Glomerular endothelial cell (primary cell): ENCODE data around the gene MTFR1L. TPM values are rescaled to one million over a fixed set of nuclear protein-coding genes. Genes with fewer than 3 reads are reported as not detected.
"Not testable (repeated sequence)": the region's sequence is repeated elsewhere in the genome, so short reads cannot be mapped to it uniquely, and the experiment has no call there.

Source experiments
- DNase-seq: peaks from one replicate; pipeline ENCODE4 v3.0.0-alpha.2; 2011; ENCODE audit warnings: low read depth, low spot score; ENCODE audit errors: extremely low read depth
- total RNA-seq: library from RNA; depleted of rRNA; stranded (reverse); fragments of >200 nt; gene quantifications from 2 replicates; pipeline ENCODE4 v1.2.3, GENCODE V29; 2015

MTFR1L gene
- total RNA-seq, 1 donor from 2014 or later = 39.0 TPM

DNA sequence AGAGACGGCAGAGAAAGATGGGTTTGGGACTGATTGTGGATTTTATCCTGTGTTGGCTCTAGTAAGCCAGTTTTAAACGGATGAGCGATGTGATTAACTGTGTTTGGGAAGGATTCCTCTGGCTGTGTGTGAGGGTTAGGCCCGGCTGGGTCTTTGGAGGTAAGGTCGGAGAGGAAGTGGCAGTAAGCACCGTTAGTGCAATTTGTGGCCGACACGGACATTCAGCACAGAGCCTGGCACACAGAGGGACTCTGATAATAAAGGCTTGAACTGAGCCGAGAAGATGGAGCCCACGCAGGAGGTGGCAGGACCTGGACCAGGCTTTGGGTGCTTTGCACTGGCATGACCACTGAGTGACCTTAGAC is 1.3 kb downstream of the MTFR1L start:
- DNase-seq = no peak

DNA sequence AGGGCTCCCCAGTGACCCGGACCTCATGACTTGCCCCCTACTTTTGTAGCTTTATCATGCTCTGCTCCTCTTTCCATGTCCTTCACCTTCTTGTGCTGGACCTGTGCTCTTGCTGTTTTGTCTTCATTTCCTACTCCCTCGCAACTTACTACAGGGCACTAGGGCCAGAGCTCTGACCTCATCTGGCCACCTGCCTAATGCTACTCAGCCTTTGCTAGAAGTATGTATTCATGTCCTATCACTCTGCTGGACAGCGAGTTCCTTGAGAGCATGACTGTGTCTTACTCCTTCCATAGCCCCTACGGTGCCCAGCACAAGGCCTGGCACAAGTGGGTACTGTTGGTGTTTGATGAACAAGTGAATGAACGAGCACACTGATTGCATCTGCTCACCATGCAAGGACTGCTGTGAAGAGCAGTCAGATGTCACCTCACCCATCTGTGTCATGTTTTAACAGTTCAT is 1.9 kb downstream of the MTFR1L start:
- DNase-seq = no peak

DNA sequence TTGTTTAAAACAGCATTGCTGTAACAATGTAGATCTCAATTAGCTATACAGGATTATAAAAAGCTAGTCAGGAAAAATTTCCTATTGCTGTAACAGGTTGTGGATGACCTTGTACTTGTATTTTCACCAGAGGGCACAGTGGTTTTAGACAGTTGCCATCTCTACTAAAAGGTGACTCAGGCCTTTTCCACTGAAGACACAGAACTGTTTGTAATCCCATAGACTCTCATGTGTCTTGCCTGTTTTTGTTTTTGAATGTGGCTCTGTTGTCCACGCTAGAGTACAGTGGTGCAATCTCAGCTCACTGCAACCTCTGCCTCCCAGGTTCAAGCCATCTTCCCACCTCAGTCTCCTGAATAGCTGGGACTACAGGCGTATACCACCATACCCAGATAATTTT is 5.9 kb downstream of the MTFR1L start:
- no peak for DNase-seq

- DNase-seq = no peak
These were observed 6.8 kb downstream of the MTFR1L start for GRCh38 chr1:25826571-25826970.

DNA sequence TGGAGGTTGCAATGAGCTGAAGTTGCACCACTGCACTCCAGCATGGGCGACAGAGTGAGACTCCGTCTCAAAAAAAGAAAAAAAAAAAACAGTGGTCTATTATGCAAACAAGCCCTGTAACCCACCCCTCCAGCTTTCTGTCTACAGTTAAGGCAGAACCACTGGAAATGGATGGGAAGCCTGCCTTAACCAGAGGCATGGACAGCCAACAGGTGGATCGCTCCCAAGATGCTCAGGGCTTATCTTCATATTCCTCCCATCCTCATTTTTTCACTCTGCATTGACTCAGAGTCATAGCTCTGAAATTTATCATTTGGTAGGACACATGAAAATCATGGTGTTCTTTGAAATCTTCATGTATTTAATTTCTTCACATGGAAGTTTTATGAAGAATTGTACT is 8.7 kb downstream of the MTFR1L start:
- no peak for DNase-seq

DNA sequence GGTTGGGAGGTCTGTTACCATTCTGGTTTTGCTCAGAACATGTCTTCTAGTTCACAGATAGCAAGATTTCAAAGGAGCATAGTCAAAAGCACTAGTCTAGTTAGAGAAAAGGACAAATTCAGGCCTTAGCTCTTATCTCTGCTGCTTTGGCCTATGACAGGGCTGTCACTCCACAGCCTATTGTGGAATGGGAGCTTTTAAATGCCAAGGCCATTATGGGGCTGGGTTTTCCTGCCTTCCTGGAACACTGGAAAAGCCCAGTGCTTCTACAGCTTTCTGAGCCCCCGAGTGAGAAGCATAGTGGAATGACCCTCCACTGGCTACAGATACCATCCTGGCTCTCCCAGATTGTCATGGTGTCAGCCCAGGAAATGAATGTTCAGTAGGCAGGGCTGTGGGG is 9.3 kb downstream of the MTFR1L start:
- DNase-seq = no peak

DNA sequence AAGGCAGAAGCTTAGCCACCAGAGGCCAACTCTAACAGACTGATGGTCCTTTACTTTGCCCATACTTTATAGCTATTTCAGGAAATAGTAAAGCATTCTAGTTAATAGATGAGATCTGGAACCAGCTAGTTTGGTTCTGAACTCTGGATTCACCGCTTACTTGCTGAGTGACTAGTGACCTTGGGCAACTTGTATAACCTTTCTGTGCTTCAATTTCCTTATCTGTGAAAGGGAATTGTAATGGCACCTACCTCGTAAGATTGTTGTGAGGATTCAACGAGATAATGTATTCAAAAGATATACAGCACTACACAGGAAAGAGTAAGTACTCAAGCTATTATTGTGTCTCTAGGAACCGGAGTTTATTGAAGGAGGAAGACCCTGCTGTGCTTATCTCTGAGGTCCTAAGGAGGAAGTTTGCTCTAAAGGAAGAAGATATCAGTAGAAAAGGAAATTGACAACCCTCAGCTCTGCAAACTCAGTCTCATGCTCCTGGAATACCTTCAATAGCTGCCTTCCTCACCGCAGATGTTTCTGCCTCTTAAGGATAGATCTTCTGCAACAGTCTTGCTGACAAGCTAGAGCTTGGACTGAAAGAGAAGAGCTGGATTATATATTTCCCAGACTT is 11.9 kb downstream of the MTFR1L start:
- DNase-seq = no peak

DNA sequence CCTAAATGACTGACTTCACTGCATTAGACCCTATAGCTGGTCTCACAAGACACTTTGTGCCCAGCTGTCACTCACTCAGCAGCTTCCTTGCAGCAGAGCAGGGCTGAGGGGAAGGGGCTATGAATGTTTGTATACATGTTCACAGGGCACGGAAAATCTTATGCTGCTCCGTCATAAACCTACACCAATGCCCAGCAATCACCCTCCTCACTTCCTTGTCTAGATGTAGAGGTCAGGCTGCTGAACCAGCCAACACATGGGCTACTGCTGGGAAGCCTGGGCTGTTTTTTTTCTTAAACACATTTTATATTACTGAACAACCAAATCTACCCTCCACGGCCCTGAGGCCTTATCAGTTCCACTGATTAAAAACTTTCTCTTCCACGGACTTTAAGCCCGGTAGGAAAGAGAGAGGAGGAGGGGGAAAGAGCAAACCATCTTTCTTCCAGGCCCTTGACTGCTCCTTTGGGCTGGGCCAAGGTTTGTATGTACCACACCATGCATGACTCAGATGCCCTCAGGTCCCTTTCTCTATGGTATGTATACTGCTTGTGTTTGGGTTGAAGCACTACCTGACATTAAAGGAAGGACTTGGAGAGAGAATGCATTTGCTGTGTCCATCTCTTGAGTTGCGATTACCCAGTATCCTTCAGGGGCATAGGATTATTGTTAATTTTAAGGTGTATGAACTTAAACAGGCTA is 12.7 kb downstream of the MTFR1L start:
- DNase-seq = no peak

DNA sequence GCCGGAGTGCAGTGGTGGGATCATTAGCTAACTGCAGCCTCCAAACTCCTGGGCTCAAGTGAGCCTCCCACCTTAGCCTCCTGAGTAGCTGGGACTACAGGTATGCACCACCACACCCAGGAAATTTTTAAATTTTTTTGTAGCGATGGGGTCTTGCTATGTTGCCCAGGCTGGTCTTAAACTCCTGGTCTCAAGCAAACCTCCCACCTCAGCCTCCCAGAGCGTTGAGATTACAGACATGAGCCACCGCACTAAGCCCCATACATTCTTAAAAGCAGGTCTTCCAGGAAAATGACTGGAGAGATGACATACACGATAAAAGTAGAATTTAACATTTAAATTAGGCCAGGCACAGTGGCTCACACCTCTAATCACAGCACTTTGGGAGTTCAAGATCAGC is 13.4 kb downstream of the MTFR1L start:
- DNase-seq = no peak

- no peak for DNase-seq
These were observed 15.1 kb downstream of the MTFR1L start for GRCh38 chr1:25834894-25835293.

- no peak for DNase-seq
These were observed 16.9 kb downstream of the MTFR1L start for GRCh38 chr1:25836695-25837094.

DNA sequence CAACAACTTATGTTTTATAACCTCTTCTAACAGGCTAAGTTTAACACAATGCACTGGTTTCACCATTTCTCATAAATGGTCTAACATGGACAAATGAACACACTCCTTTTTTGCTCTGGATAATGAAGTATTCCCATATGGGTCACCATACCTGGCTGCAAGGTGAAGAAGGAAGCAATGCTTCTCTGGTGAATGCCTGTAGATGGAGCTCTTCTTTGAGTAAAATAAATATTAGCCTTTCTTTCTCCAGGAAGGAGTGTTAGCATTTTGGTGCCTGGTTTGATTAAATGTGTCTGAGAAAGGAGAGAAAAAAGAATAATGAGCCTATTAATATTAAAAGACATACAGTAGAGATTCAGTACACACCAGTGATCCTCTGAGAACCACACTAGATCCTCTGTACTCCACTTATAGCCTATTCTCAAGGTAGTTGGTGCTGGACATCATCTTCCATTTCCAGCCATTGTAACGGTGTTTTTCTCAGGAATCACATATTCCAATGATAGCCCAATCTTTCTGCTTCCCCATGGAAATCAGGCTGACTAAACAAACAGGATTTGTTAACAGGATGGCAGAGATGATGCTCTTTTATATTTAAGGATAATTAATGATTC is 17.6 kb downstream of the MTFR1L start:
- no peak for DNase-seq

DNA sequence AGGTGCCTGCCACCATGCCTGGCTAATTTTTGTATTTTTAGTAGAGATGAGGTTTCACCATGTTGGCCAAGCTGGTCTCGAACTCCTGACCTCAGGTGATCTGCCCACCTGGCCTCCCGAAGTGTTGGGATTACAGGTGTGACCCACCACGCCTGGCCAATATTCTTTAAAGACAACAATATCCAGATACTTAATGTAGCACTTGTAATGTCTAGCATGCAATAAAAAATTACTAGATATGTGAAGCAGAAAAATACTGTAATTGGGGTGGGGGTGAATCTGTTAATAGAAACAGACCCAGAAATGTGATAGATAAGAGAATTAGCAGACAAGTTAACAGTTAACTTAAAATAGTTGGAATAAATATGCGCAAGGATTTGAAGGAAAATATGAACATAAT is 20.1 kb downstream of the MTFR1L start:
- not testable (repeated sequence) for DNase-seq

- DNase-seq = no peak
These were observed 23.7 kb downstream of the MTFR1L start for GRCh38 chr1:25843483-25843882.

GRCh38 chr1:25844536-25845337 is 25.0 kb downstream of the MTFR1L start:
- DNase-seq = no peak

GRCh38 chr1:25845664-25846063 is 25.9 kb downstream of the MTFR1L start:
- no peak for DNase-seq

GRCh38 chr1:25847929-25848328 is 28.2 kb downstream of the MTFR1L start:
- no peak for DNase-seq

- DNase-seq = no peak
These were observed 28.8 kb downstream of the MTFR1L start for GRCh38 chr1:25848531-25848930.

DNA sequence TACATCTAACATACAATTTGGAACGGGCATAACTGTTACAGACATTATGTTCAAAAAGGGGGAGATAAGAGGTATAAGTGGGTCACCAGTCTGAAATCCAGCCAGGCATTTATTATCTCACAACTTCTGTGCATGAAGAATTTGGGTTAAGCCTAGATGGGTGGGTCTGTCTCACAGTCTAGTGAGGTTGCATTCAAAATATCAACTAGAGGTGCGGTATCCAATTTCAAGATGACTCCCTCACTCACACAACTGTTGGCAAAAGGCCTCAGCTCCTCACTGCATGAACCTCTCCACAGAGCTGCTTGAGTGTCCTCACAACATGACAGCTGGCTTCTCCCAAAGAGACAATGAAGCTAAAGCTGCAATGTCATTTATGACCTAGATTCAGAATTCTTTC is 34.8 kb downstream of the MTFR1L start:
- no peak for DNase-seq

DNA sequence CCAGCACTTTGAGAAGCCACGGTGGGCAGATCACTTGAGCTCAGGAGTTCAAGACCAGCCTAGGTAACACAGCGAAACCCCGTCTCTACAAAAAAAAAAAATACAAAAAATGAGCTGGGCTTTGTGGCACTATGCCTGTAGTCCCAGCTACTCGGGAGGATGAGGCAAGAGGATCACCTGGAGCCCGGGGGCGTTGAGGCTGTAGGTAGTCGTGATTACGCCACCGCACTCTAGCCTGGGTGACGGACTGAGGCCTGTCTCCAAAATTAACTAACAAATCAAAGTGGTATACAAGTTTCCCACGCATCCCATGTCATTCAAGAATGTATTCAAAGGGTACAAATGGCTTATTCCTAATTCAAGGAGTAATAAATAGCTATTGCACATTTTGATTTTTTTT is 37.1 kb downstream of the MTFR1L start:
- DNase-seq = no peak

DNA sequence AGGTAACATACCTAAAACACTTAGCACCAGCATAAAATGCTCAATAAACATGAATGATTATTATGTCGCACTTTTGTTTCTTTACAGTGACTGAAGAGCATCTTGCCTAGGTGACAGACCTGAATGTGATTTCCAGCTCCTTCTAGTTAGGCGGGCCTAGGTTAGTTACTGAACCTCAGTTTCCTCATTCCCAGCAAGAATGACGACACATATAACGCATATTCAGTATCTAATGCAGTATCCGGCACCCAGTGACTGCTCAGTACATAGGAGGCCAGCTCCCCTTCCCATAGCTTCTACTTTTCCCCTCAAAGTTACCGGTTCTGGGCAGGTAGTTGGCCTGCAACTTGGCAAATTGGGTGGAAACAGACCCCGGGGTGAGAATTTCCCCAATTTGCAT is 38.7 kb downstream of the MTFR1L start:
- no peak for DNase-seq
